Parathyroid adenoma (tissue), 2 donors: Measurements from ENCODE around the gene SCP2.

Experiments
- H2AFZ ChIP-seq: fragments of 300-600 bp; sonication (generic); one replicate; pipeline ENCODE4 v1.7.0; 2017; ENCODE audit warnings: antibody characterized with exemption, mild to moderate bottlenecking
- H3K27ac ChIP-seq: fragments of 300-600 bp; sonication (generic); one replicate; pipeline ENCODE4 v1.7.0; 2017
- H3K27me3 ChIP-seq: fragments of 300-600 bp; sonication (generic); one replicate; pipeline ENCODE4 v1.7.0; 2017; ENCODE audit warnings: low read length; ENCODE audit not compliant: control insufficient read depth, insufficient read depth
- H3K36me3 ChIP-seq: fragments of 300-600 bp; sonication (generic); one replicate; pipeline ENCODE4 v1.7.0; 2017; ENCODE audit warnings: low read length; ENCODE audit not compliant: control insufficient read depth, insufficient read depth
- H3K4me1 ChIP-seq: fragments of 300-600 bp; sonication (generic); one replicate; pipeline ENCODE4 v1.7.0; 2017; ENCODE audit warnings: control low read depth
- H3K4me2 ChIP-seq: fragments of 300-600 bp; sonication (generic); one replicate; pipeline ENCODE4 v1.7.0; 2017; ENCODE audit warnings: low read length
- H3K4me3 ChIP-seq: fragments of 300-600 bp; sonication (generic); one replicate; pipeline ENCODE4 v1.7.0; 2017; ENCODE audit warnings: low read depth, low read length
- H3K79me2 ChIP-seq: fragments of 300-600 bp; sonication (generic); one replicate; pipeline ENCODE4 v1.7.0; 2017; ENCODE audit warnings: control low read depth
- H3K9ac ChIP-seq: fragments of 300-600 bp; sonication (generic); one replicate; pipeline ENCODE4 v1.7.0; 2017; ENCODE audit warnings: mild to moderate bottlenecking
- H3K9me3 ChIP-seq: fragments of 300-600 bp; sonication (generic); one replicate; pipeline ENCODE4 v1.7.0; 2017; ENCODE audit warnings: low read length; ENCODE audit not compliant: control insufficient read depth
- CTCF ChIP-seq: fragments of 300-600 bp; sonication (generic); IDR thresholded peaks from one replicate; pipeline ENCODE4 v1.7.0; 2017; ENCODE audit warnings: antibody characterized with exemption, mild to moderate bottlenecking
- donor health status: primary hyperparathyroidism.

Gene SCP2

GRCh38 chr1:53046930-53047329, 119.9 kb downstream of the SCP2 start:
- Histone ChIP-seq H3K36me3 (no peaks in the 10 kb centered on the region), H3K9ac (no peak overlapping the region), H2AFZ (no peak overlapping the region), H3K27ac (no peak overlapping the region), H3K79me2 (no peaks in the 10 kb centered on the region), H3K4me2 (no peak overlapping the region), H3K4me3 (no peak overlapping the region), H3K27me3 (no peaks in the 10 kb centered on the region), H3K9me3 (no peaks in the 10 kb centered on the region), H3K4me1 (peaks cover 5% of the 10 kb centered on the region)
- no peak for TF ChIP-seq CTCF

DNA sequence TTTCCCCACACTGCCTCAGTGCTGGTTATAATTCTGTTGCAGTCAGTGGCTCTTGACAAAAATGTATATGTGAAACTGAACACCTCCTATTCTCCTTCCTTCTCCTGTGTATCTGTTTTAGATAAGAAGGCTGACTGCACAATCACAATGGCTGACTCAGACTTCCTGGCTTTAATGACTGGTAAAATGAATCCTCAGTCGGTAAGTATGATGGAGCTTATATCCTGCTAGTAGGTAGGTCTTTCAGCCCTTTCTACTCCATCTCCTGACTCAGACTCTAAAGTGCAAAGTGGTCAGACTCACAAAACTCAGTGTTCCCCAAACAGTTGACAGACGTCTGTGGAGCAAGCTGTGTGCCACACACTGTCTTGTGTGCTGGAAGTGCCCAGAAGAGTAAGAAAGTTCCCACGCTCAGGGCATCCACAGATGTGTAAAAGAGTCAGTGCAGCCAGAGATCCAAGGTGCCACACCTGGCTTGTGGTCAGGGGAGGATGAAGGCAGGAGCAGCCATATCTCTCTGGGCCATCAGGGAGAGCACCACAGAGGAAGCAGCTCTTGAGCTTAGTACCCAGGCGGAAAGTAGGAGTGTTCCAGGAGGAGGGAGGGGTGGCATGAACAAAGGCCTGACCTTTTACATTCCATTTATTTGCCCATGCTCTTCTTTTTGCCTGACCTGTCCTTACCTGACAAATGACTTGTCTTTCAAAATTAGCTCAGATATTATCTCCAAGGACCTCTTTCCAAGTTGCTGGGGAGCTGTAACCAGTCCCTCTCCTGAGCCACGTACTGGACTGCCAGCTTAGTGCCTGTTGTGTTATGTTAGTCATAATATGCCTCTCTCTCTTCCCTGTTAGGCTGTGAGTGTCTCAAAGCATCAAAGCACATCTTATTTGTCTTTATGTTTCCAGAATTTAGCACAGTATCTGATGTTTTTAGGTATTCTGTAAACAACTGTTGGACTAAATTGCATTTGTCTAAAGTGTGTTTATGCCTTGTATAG, 121.0 kb downstream of the SCP2 start:
- no peak overlapping the region for H3K27ac ChIP-seq

DNA sequence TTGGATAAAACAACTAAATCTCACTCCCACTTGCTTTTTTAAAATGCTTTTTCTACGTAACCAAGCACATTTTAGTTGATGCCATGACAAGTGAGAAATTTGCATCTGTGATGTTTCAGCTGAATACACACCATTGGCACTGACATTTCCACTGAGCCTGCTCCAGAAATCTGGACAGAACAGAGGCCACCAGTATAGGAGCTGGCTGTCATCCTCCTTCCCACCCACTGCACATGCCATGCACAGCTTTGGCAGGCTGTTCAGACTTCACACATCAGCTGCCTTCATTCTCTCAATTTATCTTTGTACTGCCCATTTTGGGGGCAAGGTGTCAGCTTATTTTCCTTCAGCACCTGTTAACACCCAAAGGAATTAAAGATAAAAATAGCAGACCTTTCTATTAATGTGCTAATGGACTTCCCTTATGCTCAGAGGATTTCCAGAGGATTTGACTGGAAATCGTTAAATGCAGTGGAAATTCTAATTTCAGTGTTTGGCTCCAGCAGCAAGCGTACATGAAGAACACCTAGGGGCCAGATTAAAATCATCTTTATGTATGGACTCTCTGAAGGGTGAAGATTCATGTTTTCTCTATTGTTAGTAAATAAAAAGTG, 122.0 kb downstream of the SCP2 start:
- H3K27ac ChIP-seq = no peak overlapping the region
- no peak overlapping the region for H3K9ac ChIP-seq
- H3K27me3 ChIP-seq = no peaks in the 10 kb centered on the region
- no peak overlapping the region for H3K4me2 ChIP-seq
- H3K4me3 ChIP-seq = no peak overlapping the region
- H2AFZ ChIP-seq = no peak overlapping the region
- TF ChIP-seq CTCF = no peak
- no peaks in the 10 kb centered on the region for H3K36me3 ChIP-seq
- H3K4me1 ChIP-seq = peaks cover 5% of the 10 kb centered on the region
- no peaks in the 10 kb centered on the region for H3K79me2 ChIP-seq
- H3K9me3 ChIP-seq = no peaks in the 10 kb centered on the region

More for the DNA sequence above, 121.0 kb downstream of the SCP2 start:
- no peak overlapping the region for H3K4me2 ChIP-seq
- H2AFZ ChIP-seq = no peak overlapping the region
- no peak overlapping the region for H3K9ac ChIP-seq
- H3K4me3 ChIP-seq = peak overlapping the region; percentile 14
- H3K9me3 ChIP-seq = no peaks in the 10 kb centered on the region
- H3K27me3 ChIP-seq = no peaks in the 10 kb centered on the region
- no peaks in the 10 kb centered on the region for H3K36me3 ChIP-seq
- TF ChIP-seq CTCF = no peak
- no peaks in the 10 kb centered on the region for H3K79me2 ChIP-seq
- H3K4me1 ChIP-seq = peaks cover 5% of the 10 kb centered on the region

GRCh38 chr1:53049574-53049967, 122.5 kb downstream of the SCP2 start:
- Histone ChIP-seq H3K4me1 (peaks cover 5% of the 10 kb centered on the region), H3K27ac (no peak overlapping the region), H2AFZ (no peak overlapping the region), H3K4me2 (no peak overlapping the region), H3K9me3 (no peaks in the 10 kb centered on the region), H3K9ac (no peak overlapping the region), H3K36me3 (no peaks in the 10 kb centered on the region), H3K79me2 (no peaks in the 10 kb centered on the region), H3K4me3 (no peak overlapping the region), H3K27me3 (no peaks in the 10 kb centered on the region)
- TF ChIP-seq CTCF = no peak
